DND-41 (cell line): ENCODE data around the gene RBM19.

Experiments used
- ATAC-seq: fragments of 200-7000 bp; cut with Tn5 transposase; 3 replicates; pipeline ENCODE4 v1.9.1; 2021; ENCODE audit warnings: low read depth; ENCODE audit not compliant: insufficient read depth
- DNase-seq: peaks from one replicate; pipeline ENCODE4 v3.0.0-alpha.2; 2020
- H2AFZ ChIP-seq: 2 replicates; pipeline ENCODE4 v1.6.0; 2012; ENCODE audit warnings: low read depth, low read length
- H3K27ac ChIP-seq: 2 replicates; pipeline ENCODE4 v1.5.1; 2012; ENCODE audit warnings: low read length, inconsistent platforms
- H3K27me3 ChIP-seq: fragments of 200-600 bp; sonication (generic); 2 replicates; pipeline ENCODE4 v1.6.0; 2012; ENCODE audit warnings: low read length, mild to moderate bottlenecking, inconsistent platforms; ENCODE audit not compliant: insufficient read depth, poor library complexity
- H3K36me3 ChIP-seq: 2 replicates; pipeline ENCODE4 v1.5.1; 2012; ENCODE audit warnings: low read length, inconsistent platforms; ENCODE audit not compliant: insufficient read depth
- H3K4me1 ChIP-seq: 2 replicates; pipeline ENCODE4 v1.5.1; 2012; ENCODE audit warnings: mild to moderate bottlenecking, low read length; ENCODE audit not compliant: insufficient read depth
- H3K4me2 ChIP-seq: 2 replicates; pipeline ENCODE4 v1.6.0; 2012; ENCODE audit warnings: mild to moderate bottlenecking, moderate library complexity, low read length, inconsistent platforms; ENCODE audit not compliant: insufficient read depth
- H3K4me3 ChIP-seq, 2 experiments: fragments of 200-600 bp in 1 of 2; shearing (Covaris generic) in 1 of 2; 2 replicates each; pipeline ENCODE4 v1.5.1; 2012 to 2016; ENCODE audit warnings: inconsistent platforms in 2 of 2, low read length in 2 of 2, mild to moderate bottlenecking in 2 of 2, low read depth in 1 of 2, moderate library complexity in 1 of 2
- H3K79me2 ChIP-seq: 2 replicates; pipeline ENCODE4 v1.6.0; 2012; ENCODE audit warnings: low read length, inconsistent platforms; ENCODE audit not compliant: insufficient read depth
- H3K9ac ChIP-seq: 2 replicates; pipeline ENCODE4 v1.6.0; 2012; ENCODE audit warnings: low read depth, mild to moderate bottlenecking, inconsistent platforms, low read length, moderate library complexity
- H3K9me3 ChIP-seq: 2 replicates; pipeline ENCODE4 v1.5.1; 2012; ENCODE audit warnings: low read length, moderate library complexity, mild to moderate bottlenecking, inconsistent platforms; ENCODE audit not compliant: insufficient read depth, severe bottlenecking
- H4K20me1 ChIP-seq: 2 replicates; pipeline ENCODE4 v1.6.0; 2012; ENCODE audit warnings: low read length; ENCODE audit not compliant: insufficient read depth
- CTCF ChIP-seq: IDR thresholded peaks from 2 replicates; pipeline ENCODE4 v1.5.1; 2012; ENCODE audit warnings: borderline replicate concordance, low read length, moderate library complexity, mild to moderate bottlenecking; ENCODE audit not compliant: poor library complexity, severe bottlenecking; ENCODE audit errors: extremely low read depth
- EZH2 ChIP-seq: IDR thresholded peaks from 3 replicates; pipeline ENCODE4 v1.6.1; 2012; ENCODE audit warnings: borderline replicate concordance, low read depth, mild to moderate bottlenecking, moderate library complexity, low read length, inconsistent platforms; ENCODE audit not compliant: severe bottlenecking

The RBM19 gene

GRCh38 chr12:113910751-113911272 is 55.3 kb downstream of the RBM19 start:
- ATAC-seq, result no peak
- Histone ChIP-seq H3K79me2 (no peaks in the 10 kb centered on the region), H3K36me3 (peaks cover 55% of the 10 kb centered on the region), H3K27ac (no peak overlapping the region), H3K9me3 (no peaks in the 10 kb centered on the region), H3K4me1 (no peaks in the 10 kb centered on the region), H3K4me2 (no peak overlapping the region), H2AFZ (no peak overlapping the region), H4K20me1 (peaks cover 6% of the 10 kb centered on the region; the same call in 1 of the 2 replicates), H3K27me3 (no peaks in the 10 kb centered on the region), H3K4me3 (no peak overlapping the region), H3K9ac (no peak overlapping the region)
- DNase-seq, result no peak
- TF ChIP-seq CTCF (no peak), EZH2 (no peak)

GRCh38 chr12:113909776-113910420 is 56.2 kb downstream of the RBM19 start:
- no peak overlapping the region for H3K4me3 ChIP-seq
- H3K9ac ChIP-seq, result no peak overlapping the region
- H3K36me3 ChIP-seq, result peaks cover 46% of the 10 kb centered on the region
- no peaks in the 10 kb centered on the region for H3K79me2 ChIP-seq
- H3K4me1 ChIP-seq, result no peaks in the 10 kb centered on the region
- ATAC-seq (no peak), DNase-seq (no peak)
- no peak for TF ChIP-seq EZH2
- TF ChIP-seq CTCF, result no peak
- no peaks in the 10 kb centered on the region for H3K27me3 ChIP-seq
- H3K27ac ChIP-seq, result no peak overlapping the region
- no peaks in the 10 kb centered on the region for H3K9me3 ChIP-seq
- H2AFZ ChIP-seq, result no peak overlapping the region
- no peak overlapping the region for H3K4me2 ChIP-seq
- peaks cover 6% of the 10 kb centered on the region; the same call in 1 of the 2 replicates for H4K20me1 ChIP-seq

- H2AFZ ChIP-seq, result no peak overlapping the region
- no peak overlapping the region for H3K27ac ChIP-seq
- no peak for DNase-seq
- H3K4me2 ChIP-seq, result no peak overlapping the region
- H3K4me3 ChIP-seq, result no peak overlapping the region
- no peaks in the 10 kb centered on the region for H3K9me3 ChIP-seq
- H3K36me3 ChIP-seq, result peaks cover 51% of the 10 kb centered on the region
- no peak for ATAC-seq
- no peaks in the 10 kb centered on the region for H3K27me3 ChIP-seq
- TF ChIP-seq CTCF, result no peak
- no peak for TF ChIP-seq EZH2
- H4K20me1 ChIP-seq, result peaks cover 6% of the 10 kb centered on the region; the same call in 1 of the 2 replicates
- H3K4me1 ChIP-seq, result no peaks in the 10 kb centered on the region
- H3K79me2 ChIP-seq, result no peaks in the 10 kb centered on the region
- no peak overlapping the region for H3K9ac ChIP-seq
Measured at GRCh38 chr12:113908584-113909100, 57.5 kb downstream of the RBM19 start.
